Neural cell (in vitro differentiated cells): ENCODE measurements around the gene MUC2.

Source experiments
- CTCF ChIP-seq: fragments of 450-650 bp; IDR thresholded peaks from 2 replicates; pipeline ENCODE4 v1.5.1; 2014; ENCODE audit warnings: antibody characterized with exemption, mild to moderate bottlenecking, moderate library complexity; ENCODE audit not compliant: poor library complexity, severe bottlenecking
- EP300 ChIP-seq: fragments of 450-650 bp; conservative IDR thresholded peaks from 2 replicates; pipeline ENCODE4 v1.6.1; 2014; ENCODE audit warnings: antibody characterized with exemption, mild to moderate bottlenecking, moderate library complexity; ENCODE audit not compliant: poor library complexity, severe bottlenecking
- EZH2 ChIP-seq: fragments of 200-600, 300-800 bp; shearing (Covaris generic), sonication (generic); IDR thresholded peaks from 2 replicates; pipeline ENCODE4 v1.6.1; 2014; ENCODE audit warnings: antibody characterized with exemption, low read length, borderline replicate concordance, mild to moderate bottlenecking; ENCODE audit not compliant: insufficient read depth, poor library complexity, severe bottlenecking
- MXI1 ChIP-seq: fragments of 450-650 bp; conservative IDR thresholded peaks from 2 replicates; pipeline ENCODE4 v1.6.1; 2014; ENCODE audit warnings: antibody characterized with exemption, mild to moderate bottlenecking; ENCODE audit not compliant: poor library complexity, severe bottlenecking
- POLR2AphosphoS5 ChIP-seq: IDR thresholded peaks from 2 replicates; pipeline ENCODE4 v1.6.1; 2012
- RAD21 ChIP-seq: fragments of 450-650 bp; conservative IDR thresholded peaks from 2 replicates; pipeline ENCODE4 v1.6.1; 2014; ENCODE audit warnings: antibody characterized with exemption, mild to moderate bottlenecking, moderate library complexity
- REST ChIP-seq: IDR thresholded peaks from 2 replicates; pipeline ENCODE4 v1.6.1; 2012; ENCODE audit warnings: borderline replicate concordance
- SMC3 ChIP-seq: fragments of 450-650 bp; conservative IDR thresholded peaks from 2 replicates; pipeline ENCODE4 v1.6.1; 2014; ENCODE audit warnings: antibody characterized with exemption, mild to moderate bottlenecking, moderate library complexity; ENCODE audit not compliant: poor library complexity
- TAF1 ChIP-seq: IDR thresholded peaks from 2 replicates; pipeline ENCODE4 v1.6.1; 2012; ENCODE audit warnings: low read depth

GRCh38 chr11:1054143-1055108 lies 20.2 kb upstream of the MUC2 start:
- no peak for TF ChIP-seq CTCF
- no peak for TF ChIP-seq POLR2AphosphoS5
- no peak for TF ChIP-seq EZH2
- TF ChIP-seq TAF1: no peak
- no peak for TF ChIP-seq RAD21
- TF ChIP-seq REST: no peak
- TF ChIP-seq MXI1: no peak
- no peak for TF ChIP-seq EP300
- TF ChIP-seq SMC3: no peak
